Measurements from ENCODE around the gene FBXO31.

DNA sequence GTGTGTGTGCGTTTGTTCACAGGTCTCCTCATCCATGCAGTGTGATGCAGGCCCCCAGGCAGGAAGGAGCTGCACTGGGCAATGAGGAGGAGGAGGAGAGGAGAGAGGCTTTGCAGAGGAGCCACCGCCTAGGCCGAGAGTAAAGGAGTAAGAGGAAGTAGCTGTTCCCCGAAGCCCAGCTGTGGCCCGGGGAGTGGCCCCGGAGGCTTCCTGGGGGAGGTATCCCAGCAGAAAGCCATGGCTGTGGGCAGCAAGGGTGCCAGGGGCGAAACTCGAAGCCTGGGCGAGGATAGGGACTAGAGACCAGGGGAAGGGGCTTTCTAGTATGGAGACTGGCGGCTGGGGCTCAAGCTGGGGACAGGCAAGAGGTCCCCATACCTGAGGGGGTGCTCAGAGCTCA lies 78.6 kb downstream of the FBXO31 start:
- TF ChIP-seq, protein P1, sequence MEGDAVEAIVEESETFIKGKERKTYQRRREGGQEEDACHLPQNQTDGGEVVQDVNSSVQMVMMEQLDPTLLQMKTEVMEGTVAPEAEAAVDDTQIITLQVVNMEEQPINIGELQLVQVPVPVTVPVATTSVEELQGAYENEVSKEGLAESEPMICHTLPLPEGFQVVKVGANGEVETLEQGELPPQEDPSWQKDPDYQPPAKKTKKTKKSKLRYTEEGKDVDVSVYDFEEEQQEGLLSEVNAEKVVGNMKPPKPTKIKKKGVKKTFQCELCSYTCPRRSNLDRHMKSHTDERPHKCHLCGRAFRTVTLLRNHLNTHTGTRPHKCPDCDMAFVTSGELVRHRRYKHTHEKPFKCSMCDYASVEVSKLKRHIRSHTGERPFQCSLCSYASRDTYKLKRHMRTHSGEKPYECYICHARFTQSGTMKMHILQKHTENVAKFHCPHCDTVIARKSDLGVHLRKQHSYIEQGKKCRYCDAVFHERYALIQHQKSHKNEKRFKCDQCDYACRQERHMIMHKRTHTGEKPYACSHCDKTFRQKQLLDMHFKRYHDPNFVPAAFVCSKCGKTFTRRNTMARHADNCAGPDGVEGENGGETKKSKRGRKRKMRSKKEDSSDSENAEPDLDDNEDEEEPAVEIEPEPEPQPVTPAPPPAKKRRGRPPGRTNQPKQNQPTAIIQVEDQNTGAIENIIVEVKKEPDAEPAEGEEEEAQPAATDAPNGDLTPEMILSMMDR (IDR thresholded peaks at IDR 0.05; ENCODE audit: borderline replicate concordance, extremely low read depth, low read length, poor library complexity, severe bottlenecking), result no peak
- no peak for TF ChIP-seq EZH2 (IDR thresholded peaks at IDR 0.05; ENCODE audit: borderline replicate concordance, low read depth, low read length, severe bottlenecking)
